Liver (tissue), 2 donors: ENCODE measurements around the gene LIPC.

Experiments used
- CTCF ChIP-seq: fragments of 150-350 bp; IDR thresholded peaks from 2 replicates; pipeline ENCODE4 v1.5.1; 2017; ENCODE audit warnings: improper control_type of control experiment, low read depth, low read length; ENCODE audit not compliant: missing input control
- TF ChIP-seq, protein P1 (sequence below): IDR thresholded peaks from 2 replicates; pipeline ENCODE4 v1.6.1; 2016; ENCODE audit warnings: antibody characterized with exemption
- donor health status: healthy.

- TF ChIP-seq, protein P1, sequence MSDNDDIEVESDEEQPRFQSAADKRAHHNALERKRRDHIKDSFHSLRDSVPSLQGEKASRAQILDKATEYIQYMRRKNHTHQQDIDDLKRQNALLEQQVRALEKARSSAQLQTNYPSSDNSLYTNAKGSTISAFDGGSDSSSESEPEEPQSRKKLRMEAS: no peak
- no peak for TF ChIP-seq CTCF
Observed at GRCh38 chr15:58585693-58586443, 154.1 kb downstream of the LIPC start.
